HepG2 (cell line): ENCODE measurements around the gene CACNA1F. TPM values are rescaled to one million over a fixed set of nuclear protein-coding genes. Genes with fewer than 3 reads are reported as not detected.

Experiments used
- CCAR2 ChIP-seq: fragments of 200-400 bp; formaldehyde crosslinking; optimal IDR thresholded peaks from 2 replicates; pipeline ENCODE3; 2018; ENCODE audit warnings: low read depth, mild to moderate bottlenecking, low read length, moderate library complexity
- CENPT ChIP-seq: sonication (generic); formaldehyde crosslinking; IDR thresholded peaks from 2 replicates; pipeline ENCODE4 v1.8.0; 2022; ENCODE audit warnings: low read depth, mild to moderate bottlenecking, moderate library complexity, missing genetic modification reagents
- ELK4 ChIP-seq: sonication (generic); formaldehyde crosslinking; IDR thresholded peaks from 2 replicates; pipeline ENCODE4 v1.9.0; 2021; ENCODE audit warnings: missing genetic modification reagents, borderline replicate concordance
- GLI4 ChIP-seq: sonication (generic); formaldehyde crosslinking; IDR thresholded peaks from 2 replicates; pipeline ENCODE4 v1.5.1; 2020; ENCODE audit warnings: missing genetic modification reagents, mild to moderate bottlenecking, moderate library complexity, borderline replicate concordance
- HIVEP1 ChIP-seq: sonication (generic); formaldehyde crosslinking; IDR thresholded peaks from 2 replicates; pipeline ENCODE4 v1.4.0; 2020; ENCODE audit warnings: mild to moderate bottlenecking, missing genetic modification reagents
- HOXA9 ChIP-seq: sonication (generic); formaldehyde crosslinking; IDR thresholded peaks from 2 replicates; pipeline ENCODE4 v1.8.1; 2022; ENCODE audit warnings: missing genetic modification reagents, mild to moderate bottlenecking, moderate library complexity, borderline replicate concordance
- NFKBIZ ChIP-seq: IDR thresholded peaks from 2 replicates; pipeline ENCODE4 v1.6.1; 2018; ENCODE audit warnings: missing genetic modification reagents, missing compliant biosample characterization
- POLR2A ChIP-seq, 2 experiments: IDR thresholded peaks; 2 replicates each; pipeline ENCODE4 v1.6.1; 2011; ENCODE audit warnings: low read depth in 2 of 2, low read length in 2 of 2, mild to moderate bottlenecking in 1 of 2, moderate library complexity in 1 of 2; ENCODE audit not compliant: insufficient read depth in 1 of 2
- POLR2AphosphoS2 ChIP-seq: IDR thresholded peaks from 2 replicates; pipeline ENCODE4 v1.6.1; 2011; ENCODE audit warnings: low read depth, low read length, improper control_type of control experiment
- PTBP1 ChIP-seq: fragments of 200-400 bp; formaldehyde crosslinking; IDR thresholded peaks from 2 replicates; pipeline ENCODE4 v1.6.1; 2018; ENCODE audit warnings: low read length, low read depth; ENCODE audit not compliant: poor library complexity, severe bottlenecking
- RXRB ChIP-seq: IDR thresholded peaks from 2 replicates; pipeline ENCODE4 v1.6.1; 2016; ENCODE audit warnings: borderline replicate concordance, missing genetic modification reagents, missing compliant biosample characterization
- SAP130 ChIP-seq: IDR thresholded peaks from 2 replicates; pipeline ENCODE4 v1.6.1; 2016; ENCODE audit warnings: low read depth
- THAP7 ChIP-seq: sonication (generic); formaldehyde crosslinking; IDR thresholded peaks from 2 replicates; pipeline ENCODE4 v1.8.1; 2023; ENCODE audit warnings: mild to moderate bottlenecking, missing genetic modification reagents
- ZNF12 ChIP-seq: sonication (generic); formaldehyde crosslinking; IDR thresholded peaks from 2 replicates; pipeline ENCODE4 v1.5.0; 2020; ENCODE audit warnings: missing genetic modification reagents
- ZNF382 ChIP-seq: sonication (generic); formaldehyde crosslinking; IDR thresholded peaks from 2 replicates; pipeline ENCODE4 v1.5.0; 2020; ENCODE audit warnings: missing genetic modification reagents, mild to moderate bottlenecking, borderline replicate concordance
- ZNF550 ChIP-seq: sonication (generic); formaldehyde crosslinking; IDR thresholded peaks from 2 replicates; pipeline ENCODE4 v1.4.0; 2020; ENCODE audit warnings: mild to moderate bottlenecking, missing genetic modification reagents, borderline replicate concordance
- ZNF570 ChIP-seq: sonication (generic); formaldehyde crosslinking; IDR thresholded peaks from 2 replicates; pipeline ENCODE4 v1.4.0; 2020; ENCODE audit warnings: mild to moderate bottlenecking, missing genetic modification reagents, borderline replicate concordance
- ZNF580 ChIP-seq: IDR thresholded peaks from 2 replicates; pipeline ENCODE4 v1.6.1; 2016; ENCODE audit warnings: low read depth, borderline replicate concordance
- ZNF670 ChIP-seq: sonication (generic); formaldehyde crosslinking; IDR thresholded peaks from 2 replicates; pipeline ENCODE4 v1.8.0; 2022; ENCODE audit warnings: mild to moderate bottlenecking, missing genetic modification reagents, borderline replicate concordance
- ZNF703 ChIP-seq: sonication (generic); formaldehyde crosslinking; IDR thresholded peaks from 2 replicates; pipeline ENCODE4 v1.5.1; 2020; ENCODE audit warnings: missing genetic modification reagents, mild to moderate bottlenecking, moderate library complexity, borderline replicate concordance
- polyA plus RNA-seq, 8 experiments: library from polyadenylated mRNA; depleted of rRNA in 3 of 8; stranded (reverse) in 7 of 8; unstranded in 1 of 8; fragments of >200 nt; fragmentation: Illumina TruSeq in 4 of 8; extraction: Trizol in 4 of 8; gene quantifications; 2 replicates each; pipeline versions ENCODE4 v1.2.1 to v1.2.3, GENCODE V29; 2011 to 2016; ENCODE audit warnings: low read depth in 4 of 8, missing spikeins in 1 of 8, mixed read lengths in 1 of 8; ENCODE audit not compliant: insufficient read depth in 1 of 8
- total RNA-seq, 5 experiments: library from RNA; depleted of rRNA; stranded (reverse); fragments of >200 nt; fragmentation: Illumina TruSeq; extraction: Trizol; gene quantifications; 2 replicates each; pipeline ENCODE4 v1.2.3, GENCODE V29; 2016; ENCODE audit warnings: low read depth in 1 of 5
- TF ChIP-seq, protein P1 (sequence below): IDR thresholded peaks from 2 replicates; pipeline ENCODE4 v1.6.1; 2016; ENCODE audit warnings: low read depth, control low read depth
- TF ChIP-seq, protein P2 (sequence below): sonication (generic); formaldehyde crosslinking; IDR thresholded peaks from 2 replicates; pipeline ENCODE4 v1.5.0; 2020; ENCODE audit warnings: missing genetic modification reagents

Gene CACNA1F
- total and polyA plus RNA-seq, 2 of the 13 experiments (the other 11 are each of a cell fraction or from before 2014, with no cell fraction given), result 0.03 TPM; not detected in 1

DNA sequence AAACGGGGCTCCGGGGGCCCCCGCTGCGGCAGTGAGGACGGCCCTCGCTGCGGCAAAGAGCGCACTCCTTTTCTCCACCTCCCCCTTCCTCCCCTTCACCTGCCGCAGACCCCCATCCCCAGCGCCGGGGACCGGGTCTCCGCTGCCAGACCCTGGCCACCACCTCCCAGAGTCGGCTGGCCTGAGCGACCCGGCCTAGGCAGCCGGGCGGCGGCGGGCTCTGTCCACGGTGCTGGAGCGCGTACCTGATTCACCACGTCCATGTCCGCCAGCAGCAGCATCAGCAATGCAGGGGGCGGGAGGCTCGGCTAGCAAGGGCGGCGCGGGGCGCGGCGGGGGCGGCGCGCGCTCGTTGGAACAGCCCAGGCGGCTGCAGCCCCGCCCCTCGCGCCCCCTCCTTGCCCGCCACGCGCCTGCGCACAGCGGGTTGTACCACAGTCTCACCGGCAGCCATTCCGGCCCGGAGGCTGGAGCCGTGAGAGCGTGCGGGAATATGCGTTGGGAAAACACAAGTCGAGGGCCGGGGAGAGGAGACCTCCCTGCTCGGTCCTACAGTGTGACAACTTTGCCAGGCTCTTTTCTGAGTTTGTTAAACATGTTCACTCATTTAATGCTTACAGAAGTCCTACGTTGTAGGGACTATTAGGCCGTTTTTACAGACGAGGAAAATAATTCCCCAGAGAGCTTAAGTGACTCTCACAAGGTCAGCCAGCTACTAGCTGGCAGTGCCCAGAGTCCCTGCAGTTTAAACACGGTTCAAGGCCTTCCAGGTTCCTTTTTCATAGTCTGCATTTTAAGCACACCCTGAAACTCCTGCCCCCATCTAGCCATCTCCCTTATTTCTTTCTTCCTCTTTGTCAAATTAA, 33.0 kb downstream of the CACNA1F start, which contains the start of gene SYP (continued):
- TF ChIP-seq ZNF550 (CRISPR knock-in tag) (no peak), POLR2A (IDR thresholded peaks at IDR 0.05; ENCODE audit: insufficient read depth in 1 of 2, low read depth in 2 of 2, low read length in 2 of 2) (peak in 1 of 2 experiments; percentile 68; a peak in 2 of 4 replicates), ZNF703 (CRISPR knock-in tag) (no peak), SAP130 (CRISPR knock-in tag) (peak; percentile 93), ZNF670 (CRISPR knock-in tag) (0 out of 2 replicates have a peak, but pooled peaks have one; percentile 56), CENPT (peak; percentile 78), HIVEP1 (CRISPR knock-in tag) (no peak), CCAR2 (no peak), ZNF382 (CRISPR knock-in tag) (no peak), ZNF570 (CRISPR knock-in tag) (no peak), ZNF580 (CRISPR knock-in tag) (peak; percentile 82; the same call in 1 of the 2 replicates), NFKBIZ (0 out of 2 replicates have a peak, but pooled peaks have one; percentile 54), HOXA9 (CRISPR knock-in tag) (peak; percentile 63; the same call in 1 of the 2 replicates), ELK4 (no peak), POLR2AphosphoS2 (no peak), THAP7 (no peak), RXRB (no peak), ZNF12 (CRISPR knock-in tag) (peak; percentile 53; the same call in 1 of the 2 replicates), PTBP1 (no peak), GLI4 (peak; percentile 52; the same call in 1 of the 2 replicates)
- TF ChIP-seq, protein P1, sequence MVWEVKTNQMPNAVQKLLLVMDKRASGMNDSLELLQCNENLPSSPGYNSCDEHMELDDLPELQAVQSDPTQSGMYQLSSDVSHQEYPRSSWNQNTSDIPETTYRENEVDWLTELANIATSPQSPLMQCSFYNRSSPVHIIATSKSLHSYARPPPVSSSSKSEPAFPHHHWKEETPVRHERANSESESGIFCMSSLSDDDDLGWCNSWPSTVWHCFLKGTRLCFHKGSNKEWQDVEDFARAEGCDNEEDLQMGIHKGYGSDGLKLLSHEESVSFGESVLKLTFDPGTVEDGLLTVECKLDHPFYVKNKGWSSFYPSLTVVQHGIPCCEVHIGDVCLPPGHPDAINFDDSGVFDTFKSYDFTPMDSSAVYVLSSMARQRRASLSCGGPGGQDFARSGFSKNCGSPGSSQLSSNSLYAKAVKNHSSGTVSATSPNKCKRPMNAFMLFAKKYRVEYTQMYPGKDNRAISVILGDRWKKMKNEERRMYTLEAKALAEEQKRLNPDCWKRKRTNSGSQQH, result peak; percentile 90
- TF ChIP-seq, protein P2, sequence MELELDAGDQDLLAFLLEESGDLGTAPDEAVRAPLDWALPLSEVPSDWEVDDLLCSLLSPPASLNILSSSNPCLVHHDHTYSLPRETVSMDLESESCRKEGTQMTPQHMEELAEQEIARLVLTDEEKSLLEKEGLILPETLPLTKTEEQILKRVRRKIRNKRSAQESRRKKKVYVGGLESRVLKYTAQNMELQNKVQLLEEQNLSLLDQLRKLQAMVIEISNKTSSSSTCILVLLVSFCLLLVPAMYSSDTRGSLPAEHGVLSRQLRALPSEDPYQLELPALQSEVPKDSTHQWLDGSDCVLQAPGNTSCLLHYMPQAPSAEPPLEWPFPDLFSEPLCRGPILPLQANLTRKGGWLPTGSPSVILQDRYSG, result no peak
